Measurements from ENCODE around the gene CAPN11. TPM values are rescaled to one million over a fixed set of nuclear protein-coding genes. Genes with fewer than 3 reads are reported as not detected.

Gene CAPN11
- polyA plus RNA-seq, 3 donors = 0.12 to 0.24 (median 0.17) TPM

GRCh38 chr6:44202332-44202971 is 43.8 kb downstream of the CAPN11 start:
- DNase-seq (ENCODE audit: low read depth in 3 of 3, low spot score in 2 of 3) = no peak

GRCh38 chr6:44202972-44203750 is 44.5 kb downstream of the CAPN11 start:
- no peak for DNase-seq (ENCODE audit: low read depth in 3 of 3, low spot score in 2 of 3)

GRCh38 chr6:44203955-44204354 is 45.3 kb downstream of the CAPN11 start:
- no peak for DNase-seq (ENCODE audit: low read depth in 3 of 3, low spot score in 2 of 3)

GRCh38 chr6:44207966-44208365 is 49.3 kb downstream of the CAPN11 start:
- no peak for DNase-seq (ENCODE audit: low read depth in 3 of 3, low spot score in 2 of 3)

- DNase-seq (ENCODE audit: low read depth in 3 of 3, low spot score in 2 of 3) = no peak
Observed at GRCh38 chr6:44211284-44211683, 52.7 kb downstream of the CAPN11 start.

GRCh38 chr6:44214307-44214706 is 55.7 kb downstream of the CAPN11 start:
- DNase-seq (ENCODE audit: low read depth in 3 of 3, low spot score in 2 of 3) = no peak

GRCh38 chr6:44216677-44217331 is 58.2 kb downstream of the CAPN11 start, which contains the start of gene MYMX:
MYMX (plus strand) TSS chr6:44216926; CDS start chr6:44217472, 546 bp downstream.
- DNase-seq (ENCODE audit: low read depth in 3 of 3, low spot score in 2 of 3) = no peak

GRCh38 chr6:44217332-44218143 is 58.9 kb downstream of the CAPN11 start:
- DNase-seq (ENCODE audit: low read depth in 3 of 3, low spot score in 2 of 3) = no peak

GRCh38 chr6:44219053-44219814 is 60.6 kb downstream of the CAPN11 start:
- peak in 2 of 3 donors; percentile 77 to 83 for DNase-seq (ENCODE audit: low read depth in 3 of 3, low spot score in 2 of 3)

- no peak for DNase-seq (ENCODE audit: low read depth in 3 of 3, low spot score in 2 of 3)
Observed at GRCh38 chr6:44219815-44220784, 61.5 kb downstream of the CAPN11 start.

- DNase-seq (ENCODE audit: low read depth in 3 of 3, low spot score in 2 of 3) = no peak
Observed at GRCh38 chr6:44220913-44221290, 62.3 kb downstream of the CAPN11 start.

GRCh38 chr6:44221291-44221960 is 62.8 kb downstream of the CAPN11 start:
- no peak for DNase-seq (ENCODE audit: low read depth in 3 of 3, low spot score in 2 of 3)

GRCh38 chr6:44221961-44222335 is 63.3 kb downstream of the CAPN11 start:
- DNase-seq (ENCODE audit: low read depth in 3 of 3, low spot score in 2 of 3) = no peak

- DNase-seq (ENCODE audit: low read depth in 3 of 3, low spot score in 2 of 3) = no peak
Observed at GRCh38 chr6:44222486-44223318, 64.1 kb downstream of the CAPN11 start.

- DNase-seq (ENCODE audit: low read depth in 3 of 3, low spot score in 2 of 3) = no peak
Observed at GRCh38 chr6:44223319-44224028, 64.9 kb downstream of the CAPN11 start, which contains the start of gene SLC29A1. SLC29A1 (plus strand) TSS chr6:44223595; CDS start chr6:44227314, 3,719 bp downstream.

GRCh38 chr6:44224029-44224964 is 65.7 kb downstream of the CAPN11 start:
- DNase-seq (ENCODE audit: low read depth in 3 of 3, low spot score in 2 of 3) = no peak

Data from right renal cortex interstitium (tissue), 3 donors.